Measurements from ENCODE around the gene DPYSL4. TPM values are rescaled to one million over a fixed set of nuclear protein-coding genes. Genes with fewer than 3 reads are reported as not detected.

The DPYSL4 gene
- total RNA-seq, 1 experiment from 2014 or later: 26.3 TPM

DNA sequence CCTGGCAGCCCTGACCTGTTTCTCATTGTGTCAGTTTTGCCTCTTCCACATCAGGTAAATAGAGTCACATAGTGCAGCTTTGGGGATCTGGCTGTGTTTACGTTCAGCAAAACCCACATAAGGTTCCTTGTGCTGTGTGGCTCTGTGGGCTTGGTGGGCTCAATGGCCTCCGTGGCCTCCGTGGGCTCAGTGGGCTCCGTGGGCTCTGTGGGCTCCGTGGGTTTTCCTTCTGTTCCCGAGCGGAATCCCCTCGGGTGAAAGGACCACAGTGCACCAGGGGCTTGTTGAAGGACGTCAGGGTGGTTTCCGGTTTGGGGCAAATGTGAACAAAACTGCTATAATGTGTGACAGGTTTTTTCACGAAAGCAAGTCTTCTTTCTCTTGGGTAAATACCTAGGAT lies 12.5 kb upstream of the DPYSL4 start:
- Histone ChIP-seq H3T11ph (ENCODE audit: low read length) (no peak overlapping the region), H3K18ac (ENCODE audit: insufficient read length, low read depth, low read length) (no peak overlapping the region), H2BK5ac (ENCODE audit: insufficient read length, low read length) (no peak overlapping the region), H3K9ac (ENCODE audit: extremely low read depth, insufficient read length, low read length) (no peak overlapping the region), H4K20me1 (ENCODE audit: control insufficient read depth, insufficient read depth, insufficient read length) (peaks cover 2% of the 10 kb centered on the region), H3K79me1 (ENCODE audit: insufficient read depth, low read depth, low read length, poor library complexity, severe bottlenecking) (no peaks in the 10 kb centered on the region), H2BK20ac (ENCODE audit: low read depth, low read length, poor library complexity, severe bottlenecking) (no peak overlapping the region), H2AFZ (ENCODE audit: low read length) (no peak overlapping the region), H3K79me2 (ENCODE audit: insufficient read depth, low read length) (no peaks in the 10 kb centered on the region), H4K91ac (ENCODE audit: insufficient read length, low read depth, low read length) (no peak overlapping the region), H3K27ac (ENCODE audit: insufficient read length, low read depth, low read length) (no peak overlapping the region), H3K9me3 (ENCODE audit: control insufficient read depth, low read depth, low read length) (no peaks in the 10 kb centered on the region), H2BK120ac (ENCODE audit: low read depth, low read length, poor library complexity, severe bottlenecking) (no peak overlapping the region), H2BK12ac (ENCODE audit: insufficient read length, low read depth, low read length) (no peak overlapping the region), H4K8ac (replicated peaks; ENCODE audit: insufficient read length, low read depth, low read length) (no peak overlapping the region), H4K5ac (ENCODE audit: insufficient read length, low read depth, low read length) (no peak overlapping the region), H2AK5ac (ENCODE audit: insufficient read length, low read length) (no peak overlapping the region), H3K14ac (ENCODE audit: insufficient read depth, low read length) (no peak overlapping the region), H3K27me3 (ENCODE audit: insufficient read depth, low read length) (no peaks in the 10 kb centered on the region), H3K4ac (ENCODE audit: low read depth, low read length) (no peak overlapping the region), H3K23ac (ENCODE audit: insufficient read length, low read depth, low read length) (no peak overlapping the region), H3K23me2 (ENCODE audit: insufficient read length, low read depth, low read length, poor library complexity, severe bottlenecking) (peaks cover 2% of the 10 kb centered on the region), H3K56ac (ENCODE audit: insufficient read length, low read depth, low read length) (no peak overlapping the region), H2BK15ac (ENCODE audit: low read depth, low read length) (no peak overlapping the region), H3K4me1 (ENCODE audit: insufficient read depth, low read length) (no peaks in the 10 kb centered on the region), H3K4me2 (ENCODE audit: insufficient read depth, insufficient read length, low read length) (no peak overlapping the region)
- Mint-ChIP-seq H3K27me3 (ENCODE audit: low read depth) (peaks cover 72% of the 10 kb centered on the region), H3K36me3 (ENCODE audit: insufficient read depth in 1 of 3, low read depth in 3 of 3) (peaks cover 5 to 8% (median 5%) of the 10 kb centered on the region in 3 experiments; a peak in 5 of 7 replicates), H3K27ac (no peak overlapping the region), H3K9me3 (peaks cover 6 to 18% of the 10 kb centered on the region in 2 experiments), H3K4me3 (peak overlapping the region in 1 of 2 experiments; percentile 21; a peak in 1 of 5 replicates), H3K4me1 (peaks cover 12 to 13% of the 10 kb centered on the region in 2 experiments)
- TF ChIP-seq, protein P1, sequence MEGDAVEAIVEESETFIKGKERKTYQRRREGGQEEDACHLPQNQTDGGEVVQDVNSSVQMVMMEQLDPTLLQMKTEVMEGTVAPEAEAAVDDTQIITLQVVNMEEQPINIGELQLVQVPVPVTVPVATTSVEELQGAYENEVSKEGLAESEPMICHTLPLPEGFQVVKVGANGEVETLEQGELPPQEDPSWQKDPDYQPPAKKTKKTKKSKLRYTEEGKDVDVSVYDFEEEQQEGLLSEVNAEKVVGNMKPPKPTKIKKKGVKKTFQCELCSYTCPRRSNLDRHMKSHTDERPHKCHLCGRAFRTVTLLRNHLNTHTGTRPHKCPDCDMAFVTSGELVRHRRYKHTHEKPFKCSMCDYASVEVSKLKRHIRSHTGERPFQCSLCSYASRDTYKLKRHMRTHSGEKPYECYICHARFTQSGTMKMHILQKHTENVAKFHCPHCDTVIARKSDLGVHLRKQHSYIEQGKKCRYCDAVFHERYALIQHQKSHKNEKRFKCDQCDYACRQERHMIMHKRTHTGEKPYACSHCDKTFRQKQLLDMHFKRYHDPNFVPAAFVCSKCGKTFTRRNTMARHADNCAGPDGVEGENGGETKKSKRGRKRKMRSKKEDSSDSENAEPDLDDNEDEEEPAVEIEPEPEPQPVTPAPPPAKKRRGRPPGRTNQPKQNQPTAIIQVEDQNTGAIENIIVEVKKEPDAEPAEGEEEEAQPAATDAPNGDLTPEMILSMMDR (conservative IDR thresholded peaks at IDR 0.05): no peak
- WGBS (ENCODE audit: extremely low coverage, insufficient read length, low lambda C conversion rate): no CpG with 5 or more reads among the region's 11 CpGs
- no peak for DNase-seq

Data from H9 (cell line).